OCI-LY1 (cell line): ENCODE data around the gene DNAH9.

Source experiments
- H2AFZ ChIP-seq: fragments of 200-600 bp; sonication (generic), shearing (Covaris generic); 2 replicates; pipeline ENCODE4 v1.6.0; 2014; ENCODE audit warnings: antibody characterized with exemption, mild to moderate bottlenecking, low read length
- H3F3A ChIP-seq: fragments of 200-600 bp; sonication (generic), shearing (Covaris generic); 2 replicates; pipeline ENCODE4 v1.6.0; 2014; ENCODE audit warnings: mild to moderate bottlenecking, antibody characterized with exemption, low read length, moderate library complexity; ENCODE audit not compliant: insufficient read depth
- H3K27ac ChIP-seq: fragments of 200-600 bp; sonication (generic); 2 replicates; pipeline ENCODE4 v1.5.1; 2014; ENCODE audit warnings: low read length, mixed run types, mild to moderate bottlenecking, low read depth; ENCODE audit not compliant: poor library complexity, severe bottlenecking
- H3K27me3 ChIP-seq: fragments of 200-600 bp; sonication (generic); 2 replicates; pipeline ENCODE4 v1.6.0; 2014; ENCODE audit warnings: antibody characterized with exemption, mild to moderate bottlenecking, low read length, moderate library complexity; ENCODE audit not compliant: insufficient read depth
- H3K36me3 ChIP-seq: fragments of 200-600 bp; sonication (generic); 2 replicates; pipeline ENCODE4 v1.6.1; 2014; ENCODE audit warnings: mild to moderate bottlenecking, antibody characterized with exemption, low read length, moderate library complexity, mixed read lengths; ENCODE audit not compliant: insufficient read depth
- H3K4me1 ChIP-seq: fragments of 200-600 bp; sonication (generic); 2 replicates; pipeline ENCODE4 v1.5.1; 2014; ENCODE audit warnings: mild to moderate bottlenecking, low read length, moderate library complexity; ENCODE audit not compliant: insufficient read depth, severe bottlenecking
- H3K4me2 ChIP-seq: fragments of 200-600 bp; sonication (generic), shearing (Covaris generic); 2 replicates; pipeline ENCODE4 v1.6.1; 2014; ENCODE audit warnings: low read length
- H3K4me3 ChIP-seq: fragments of 200-600 bp; sonication (generic); 2 replicates; pipeline ENCODE4 v1.5.1; 2014; ENCODE audit warnings: low read length, low read depth, mild to moderate bottlenecking, mixed read lengths; ENCODE audit not compliant: poor library complexity, severe bottlenecking
- H3K79me2 ChIP-seq: fragments of 200-600 bp; shearing (Covaris generic); 2 replicates; pipeline ENCODE4 v1.6.1; 2016; ENCODE audit warnings: mixed run types, low read length, mixed read lengths; ENCODE audit not compliant: insufficient read depth
- H3K9ac ChIP-seq: fragments of 200-600 bp; sonication (generic), shearing (Covaris generic); 2 replicates; pipeline ENCODE4 v1.6.1; 2014; ENCODE audit warnings: mild to moderate bottlenecking, low read length, mixed read lengths
- H3K9me2 ChIP-seq: fragments of 200-600 bp; sonication (generic), shearing (Covaris generic); 2 replicates; pipeline ENCODE4 v1.6.1; 2014; ENCODE audit warnings: low read depth, mild to moderate bottlenecking, low read length, mixed read lengths
- H3K9me3 ChIP-seq: fragments of 200-600 bp; shearing (Covaris generic); 2 replicates; pipeline ENCODE4 v1.6.1; 2014; ENCODE audit warnings: low read length, mixed read lengths
- H4K20me1 ChIP-seq: fragments of 200-600 bp; sonication (generic), shearing (Covaris generic); 2 replicates; pipeline ENCODE4 v1.6.0; 2016; ENCODE audit warnings: mild to moderate bottlenecking, low read length; ENCODE audit not compliant: insufficient read depth
- CTCF ChIP-seq: fragments of 200-600 bp; sonication (generic), shearing (Covaris generic); IDR thresholded peaks from 2 replicates; pipeline ENCODE4 v1.5.1; 2017; ENCODE audit warnings: mild to moderate bottlenecking, antibody characterized with exemption, low read length, moderate library complexity, mixed read lengths
- EZH2 ChIP-seq: fragments of 200-600 bp; sonication (generic), shearing (Covaris generic); IDR thresholded peaks from 2 replicates; pipeline ENCODE4 v1.8.0; 2017; ENCODE audit warnings: borderline replicate concordance, mixed run types, mild to moderate bottlenecking, antibody characterized with exemption, low read length, moderate library complexity, mixed read lengths

DNAH9 gene

GRCh38 chr17:11553135-11553534, 45.1 kb upstream of the DNAH9 start:
- no peak overlapping the region for H3K9ac ChIP-seq
- TF ChIP-seq EZH2 (no peak), CTCF (no peak)
- no peaks in the 10 kb centered on the region for H3K9me3 ChIP-seq
- H3K9me2 ChIP-seq = no peaks in the 10 kb centered on the region
- H3F3A ChIP-seq = no peaks in the 10 kb centered on the region
- H3K4me1 ChIP-seq = no peaks in the 10 kb centered on the region
- no peak overlapping the region for H3K4me3 ChIP-seq
- H3K27ac ChIP-seq = no peak overlapping the region
- no peaks in the 10 kb centered on the region for H4K20me1 ChIP-seq
- no peak overlapping the region for H3K4me2 ChIP-seq
- H3K27me3 ChIP-seq = no peaks in the 10 kb centered on the region
- no peak overlapping the region for H2AFZ ChIP-seq
- no peaks in the 10 kb centered on the region for H3K36me3 ChIP-seq
- no peaks in the 10 kb centered on the region for H3K79me2 ChIP-seq

- Histone ChIP-seq H3K4me3 (no peak overlapping the region), H3K27ac (no peak overlapping the region), H3K36me3 (no peaks in the 10 kb centered on the region), H3K9ac (no peak overlapping the region), H3K9me2 (no peaks in the 10 kb centered on the region), H3K4me2 (no peak overlapping the region), H3K4me1 (no peaks in the 10 kb centered on the region), H3K27me3 (no peaks in the 10 kb centered on the region), H3F3A (no peaks in the 10 kb centered on the region), H3K79me2 (no peaks in the 10 kb centered on the region), H3K9me3 (no peaks in the 10 kb centered on the region), H2AFZ (no peak overlapping the region), H4K20me1 (no peaks in the 10 kb centered on the region)
- TF ChIP-seq CTCF (no peak), EZH2 (no peak)
Observed at GRCh38 chr17:11554042-11554441, 44.2 kb upstream of the DNAH9 start.

- Histone ChIP-seq H3K4me2 (no peak overlapping the region), H3K9me3 (no peaks in the 10 kb centered on the region), H3K79me2 (no peaks in the 10 kb centered on the region), H3K27me3 (no peaks in the 10 kb centered on the region), H2AFZ (no peak overlapping the region), H4K20me1 (no peaks in the 10 kb centered on the region), H3K4me3 (no peak overlapping the region), H3K9me2 (no peaks in the 10 kb centered on the region), H3K27ac (no peak overlapping the region), H3K9ac (no peak overlapping the region), H3K4me1 (no peaks in the 10 kb centered on the region), H3F3A (no peaks in the 10 kb centered on the region), H3K36me3 (no peaks in the 10 kb centered on the region)
- TF ChIP-seq CTCF = no peak
- no peak for TF ChIP-seq EZH2
Observed at GRCh38 chr17:11554542-11554941, 43.7 kb upstream of the DNAH9 start.
